Measurements from ENCODE around the gene EHBP1.
A peak's percentile ranks its signal among the peaks of the same experiment; 100 is the strongest.

The EHBP1 gene

GRCh38 chr2:62705007-62705829, at the start of gene EHBP1:
Gene EHBP1 (plus strand): TSS chr2:62705713. CDS start chr2:62707192, 1,479 bp downstream.
- Histone ChIP-seq H3K9ac (ENCODE audit: insufficient read length, low read depth) (peak within 1 kb of the TSS; percentile 85), H3K27me3 (ENCODE audit: insufficient read depth, insufficient read length) (no peaks in the 10 kb centered on the region), H3K36me3 (ENCODE audit: insufficient read depth, insufficient read length, low read length) (peaks cover 23% of the 10 kb centered on the region), H3K9me3 (ENCODE audit: insufficient read depth, low read length) (peaks cover 15% of the 10 kb centered on the region), H3K4me1 (ENCODE audit: insufficient read depth, insufficient read length) (no peaks in the 10 kb centered on the region), H3K4me3 (ENCODE audit: insufficient read length, low read depth) (peak within 1 kb of the TSS; percentile 71)
- DNase-seq (ENCODE audit: low read depth, low spot score), result peak; percentile 98
- TF ChIP-seq SUZ12 (IDR thresholded peaks at IDR 0.05; ENCODE audit: extremely low read depth, insufficient read depth, insufficient read length) (no peak), YY1 (IDR thresholded peaks at IDR 0.05; ENCODE audit: insufficient read depth, insufficient read length) (no peak), ZNF274 (IDR thresholded peaks at IDR 0.05; ENCODE audit: low read depth, low read length) (no peak)

DNA sequence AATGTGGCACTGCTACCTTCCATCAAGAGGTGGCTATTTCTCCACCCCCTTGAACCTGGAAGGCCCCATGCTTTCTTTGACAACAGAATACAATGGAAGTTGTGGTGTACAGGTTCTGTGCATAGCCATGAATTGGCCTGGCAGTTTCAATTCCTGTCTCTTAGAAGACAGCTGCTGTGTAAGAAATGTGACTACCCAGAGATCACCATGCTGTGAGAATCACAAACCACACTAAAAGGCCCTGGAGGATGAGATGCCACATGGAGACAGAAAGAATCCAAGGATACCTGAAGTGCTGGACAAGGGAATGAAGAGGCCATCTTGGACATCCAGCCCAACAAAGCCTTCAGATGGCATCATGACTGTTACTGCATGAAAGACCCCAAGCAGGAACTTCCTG, 47.7 kb upstream of the EHBP1 start:
- Histone ChIP-seq H3K4me3 (ENCODE audit: insufficient read length, low read depth) (no peak overlapping the region), H3K9ac (ENCODE audit: insufficient read length, low read depth) (no peak overlapping the region), H3K36me3 (ENCODE audit: insufficient read depth, insufficient read length, low read length) (no peaks in the 10 kb centered on the region), H3K4me1 (ENCODE audit: insufficient read depth, insufficient read length) (no peaks in the 10 kb centered on the region), H3K9me3 (ENCODE audit: insufficient read depth, low read length) (no peaks in the 10 kb centered on the region), H3K27me3 (ENCODE audit: insufficient read depth, insufficient read length) (no peaks in the 10 kb centered on the region)
- TF ChIP-seq SUZ12 (IDR thresholded peaks at IDR 0.05; ENCODE audit: extremely low read depth, insufficient read depth, insufficient read length) (no peak), YY1 (IDR thresholded peaks at IDR 0.05; ENCODE audit: insufficient read depth, insufficient read length) (no peak)
- no peak for DNase-seq (ENCODE audit: low read depth, low spot score)

GRCh38 chr2:62658891-62659290, 46.6 kb upstream of the EHBP1 start:
- H3K36me3 ChIP-seq (ENCODE audit: insufficient read depth, insufficient read length, low read length), result no peaks in the 10 kb centered on the region
- H3K9ac ChIP-seq (ENCODE audit: insufficient read length, low read depth), result no peak overlapping the region
- no peaks in the 10 kb centered on the region for H3K27me3 ChIP-seq (ENCODE audit: insufficient read depth, insufficient read length)
- H3K4me3 ChIP-seq (ENCODE audit: insufficient read length, low read depth), result no peak overlapping the region
- H3K9me3 ChIP-seq (ENCODE audit: insufficient read depth, low read length), result no peaks in the 10 kb centered on the region
- H3K4me1 ChIP-seq (ENCODE audit: insufficient read depth, insufficient read length), result no peaks in the 10 kb centered on the region
- TF ChIP-seq SUZ12 (IDR thresholded peaks at IDR 0.05; ENCODE audit: extremely low read depth, insufficient read depth, insufficient read length), result no peak
- TF ChIP-seq YY1 (IDR thresholded peaks at IDR 0.05; ENCODE audit: insufficient read depth, insufficient read length), result no peak
- no peak for TF ChIP-seq ZNF274 (IDR thresholded peaks at IDR 0.05; ENCODE audit: low read depth, low read length)
- DNase-seq (ENCODE audit: low read depth, low spot score), result no peak

GRCh38 chr2:62660087-62660486, 45.4 kb upstream of the EHBP1 start:
- no peak for DNase-seq (ENCODE audit: low read depth, low spot score)
- TF ChIP-seq ZNF274 (IDR thresholded peaks at IDR 0.05; ENCODE audit: low read depth, low read length), result no peak
- TF ChIP-seq YY1 (IDR thresholded peaks at IDR 0.05; ENCODE audit: insufficient read depth, insufficient read length), result no peak
- TF ChIP-seq SUZ12 (IDR thresholded peaks at IDR 0.05; ENCODE audit: extremely low read depth, insufficient read depth, insufficient read length), result no peak
- no peak overlapping the region for H3K9ac ChIP-seq (ENCODE audit: insufficient read length, low read depth)
- H3K36me3 ChIP-seq (ENCODE audit: insufficient read depth, insufficient read length, low read length), result no peaks in the 10 kb centered on the region
- peaks cover 2% of the 10 kb centered on the region for H3K4me1 ChIP-seq (ENCODE audit: insufficient read depth, insufficient read length)
- H3K9me3 ChIP-seq (ENCODE audit: insufficient read depth, low read length), result no peaks in the 10 kb centered on the region
- H3K4me3 ChIP-seq (ENCODE audit: insufficient read length, low read depth), result no peak overlapping the region
- no peaks in the 10 kb centered on the region for H3K27me3 ChIP-seq (ENCODE audit: insufficient read depth, insufficient read length)

DNA sequence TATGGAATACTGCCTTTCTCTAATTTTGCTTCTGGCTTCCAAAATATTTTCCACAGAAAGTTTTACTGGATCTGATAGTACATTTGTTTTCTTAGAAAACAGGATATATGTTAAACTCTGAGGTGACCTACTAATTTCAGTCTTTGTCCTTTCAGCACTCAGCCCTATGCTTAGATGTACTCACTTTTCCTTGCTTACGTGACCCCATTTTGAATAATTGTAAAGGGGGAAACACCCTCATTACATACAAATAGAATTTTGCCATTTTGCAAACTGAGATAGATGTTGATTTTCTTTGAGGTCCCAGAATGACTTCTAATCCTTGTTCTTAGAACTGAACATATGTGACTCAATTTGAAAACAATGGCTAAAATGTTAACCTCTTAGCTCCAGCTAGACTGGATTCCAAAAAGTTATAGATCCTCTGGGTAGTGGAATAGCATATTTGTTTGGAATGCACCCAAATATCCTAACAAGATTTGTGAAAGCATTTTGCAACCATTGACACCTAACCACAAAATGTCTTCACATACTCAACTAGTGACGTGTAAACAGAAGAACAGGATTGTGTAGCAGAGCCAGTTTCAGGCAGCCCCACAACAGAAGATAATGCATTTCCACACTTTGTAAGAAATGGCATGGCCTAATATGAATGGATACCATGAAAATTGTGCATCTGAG, 44.8 kb upstream of the EHBP1 start:
- TF ChIP-seq ZNF274 (IDR thresholded peaks at IDR 0.05; ENCODE audit: low read depth, low read length), result no peak
- TF ChIP-seq SUZ12 (IDR thresholded peaks at IDR 0.05; ENCODE audit: extremely low read depth, insufficient read depth, insufficient read length), result no peak
- TF ChIP-seq YY1 (IDR thresholded peaks at IDR 0.05; ENCODE audit: insufficient read depth, insufficient read length), result no peak
- Histone ChIP-seq H3K4me3 (ENCODE audit: insufficient read length, low read depth) (no peak overlapping the region), H3K27me3 (ENCODE audit: insufficient read depth, insufficient read length) (no peaks in the 10 kb centered on the region), H3K9me3 (ENCODE audit: insufficient read depth, low read length) (no peaks in the 10 kb centered on the region), H3K9ac (ENCODE audit: insufficient read length, low read depth) (no peak overlapping the region), H3K36me3 (ENCODE audit: insufficient read depth, insufficient read length, low read length) (no peaks in the 10 kb centered on the region), H3K4me1 (ENCODE audit: insufficient read depth, insufficient read length) (peaks cover 2% of the 10 kb centered on the region)
- DNase-seq (ENCODE audit: low read depth, low spot score), result no peak

DNA sequence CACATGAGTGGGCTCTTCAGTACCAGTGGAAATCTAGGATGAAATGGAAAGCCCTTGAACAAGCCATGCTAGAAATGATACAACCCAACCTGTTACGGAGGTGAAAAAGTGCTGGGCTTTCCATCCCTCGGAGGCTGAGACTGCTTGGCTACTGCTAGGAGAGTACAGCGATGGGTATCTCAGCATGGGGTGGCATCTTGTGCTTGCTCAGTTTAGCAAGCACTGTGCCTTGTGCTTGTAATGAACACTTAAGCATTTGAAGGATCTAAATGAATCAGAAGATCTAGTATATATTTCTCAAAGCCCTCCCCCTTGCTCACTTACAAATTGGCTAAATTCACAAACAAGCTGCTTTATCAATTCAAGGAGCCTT, 44.3 kb upstream of the EHBP1 start:
- Histone ChIP-seq H3K9ac (ENCODE audit: insufficient read length, low read depth) (no peak overlapping the region), H3K9me3 (ENCODE audit: insufficient read depth, low read length) (no peaks in the 10 kb centered on the region), H3K4me3 (ENCODE audit: insufficient read length, low read depth) (no peak overlapping the region), H3K27me3 (ENCODE audit: insufficient read depth, insufficient read length) (no peaks in the 10 kb centered on the region), H3K36me3 (ENCODE audit: insufficient read depth, insufficient read length, low read length) (no peaks in the 10 kb centered on the region), H3K4me1 (ENCODE audit: insufficient read depth, insufficient read length) (peaks cover 2% of the 10 kb centered on the region)
- TF ChIP-seq SUZ12 (IDR thresholded peaks at IDR 0.05; ENCODE audit: extremely low read depth, insufficient read depth, insufficient read length), result no peak
- TF ChIP-seq ZNF274 (IDR thresholded peaks at IDR 0.05; ENCODE audit: low read depth, low read length), result no peak
- no peak for TF ChIP-seq YY1 (IDR thresholded peaks at IDR 0.05; ENCODE audit: insufficient read depth, insufficient read length)
- DNase-seq (ENCODE audit: low read depth, low spot score), result no peak

DNA sequence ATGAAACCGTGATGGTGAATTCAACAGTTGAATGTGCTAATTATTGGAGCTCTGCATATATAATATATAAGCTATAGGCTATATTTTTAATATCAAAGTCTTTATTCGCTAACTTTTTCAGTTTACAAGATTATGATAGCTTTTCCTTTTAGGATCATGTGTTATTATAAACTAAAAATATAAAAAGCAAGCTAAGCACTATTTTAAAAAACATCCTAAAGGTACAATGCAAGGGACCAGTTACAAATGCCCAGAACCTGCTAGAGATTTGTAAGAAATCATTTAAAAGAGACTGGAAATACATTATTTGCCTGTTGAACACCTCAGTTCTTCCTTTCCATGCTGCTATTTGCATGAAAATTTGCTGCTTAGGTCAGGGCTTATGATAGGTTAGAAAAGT, 43.4 kb upstream of the EHBP1 start:
- Histone ChIP-seq H3K4me3 (ENCODE audit: insufficient read length, low read depth) (no peak overlapping the region), H3K4me1 (ENCODE audit: insufficient read depth, insufficient read length) (peaks cover 2% of the 10 kb centered on the region), H3K9me3 (ENCODE audit: insufficient read depth, low read length) (no peaks in the 10 kb centered on the region), H3K27me3 (ENCODE audit: insufficient read depth, insufficient read length) (no peaks in the 10 kb centered on the region), H3K36me3 (ENCODE audit: insufficient read depth, insufficient read length, low read length) (no peaks in the 10 kb centered on the region), H3K9ac (ENCODE audit: insufficient read length, low read depth) (no peak overlapping the region)
- TF ChIP-seq YY1 (IDR thresholded peaks at IDR 0.05; ENCODE audit: insufficient read depth, insufficient read length) (no peak), ZNF274 (IDR thresholded peaks at IDR 0.05; ENCODE audit: low read depth, low read length) (no peak), SUZ12 (IDR thresholded peaks at IDR 0.05; ENCODE audit: extremely low read depth, insufficient read depth, insufficient read length) (no peak)
- DNase-seq (ENCODE audit: low read depth, low spot score), result no peak
